CD4-positive, alpha-beta T cell treated with Interleukin-2 at 100 ng/mL for 4 hours (primary cell): ENCODE data around the gene SCN2B.
"Not testable (repeated sequence)": the region's sequence is repeated elsewhere in the genome, so short reads cannot be mapped to it uniquely, and the experiment has no call there.

Experiments
- DNase-seq: peaks from one replicate; pipeline ENCODE4 v3.0.0-alpha.2; 2020; ENCODE audit warnings: low spot score

Gene SCN2B

DNA sequence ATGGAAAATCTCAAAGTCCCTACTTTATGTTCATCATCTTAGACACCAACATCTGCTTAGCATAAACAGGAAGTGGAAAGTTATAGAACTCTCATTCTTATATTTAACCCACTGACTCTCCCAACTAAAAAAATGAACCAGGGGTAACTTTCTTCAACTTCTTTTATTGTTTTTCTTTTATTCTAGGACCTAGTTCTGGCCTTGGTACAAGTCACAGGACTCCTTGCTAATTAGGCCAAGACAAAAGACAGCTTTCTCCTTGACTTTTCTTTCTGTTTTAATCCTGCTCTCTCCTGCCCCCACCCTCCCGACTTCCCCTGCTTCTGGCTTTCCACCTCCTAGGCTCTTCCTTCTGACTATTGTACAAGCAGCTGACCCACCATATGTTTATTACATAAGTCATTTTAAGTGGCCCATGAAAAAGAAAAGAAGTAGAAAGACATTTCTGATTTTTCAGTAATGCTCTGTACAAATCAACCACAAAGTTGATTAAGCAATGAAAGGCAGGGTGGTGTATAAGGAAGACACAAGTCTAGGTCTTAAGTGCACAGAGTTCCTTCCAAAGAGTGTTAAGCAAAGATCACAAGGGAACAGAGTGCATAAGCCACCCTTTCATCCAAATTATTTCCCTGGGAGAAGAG is 30.1 kb upstream of the SCN2B start:
- DNase-seq = no peak

DNA sequence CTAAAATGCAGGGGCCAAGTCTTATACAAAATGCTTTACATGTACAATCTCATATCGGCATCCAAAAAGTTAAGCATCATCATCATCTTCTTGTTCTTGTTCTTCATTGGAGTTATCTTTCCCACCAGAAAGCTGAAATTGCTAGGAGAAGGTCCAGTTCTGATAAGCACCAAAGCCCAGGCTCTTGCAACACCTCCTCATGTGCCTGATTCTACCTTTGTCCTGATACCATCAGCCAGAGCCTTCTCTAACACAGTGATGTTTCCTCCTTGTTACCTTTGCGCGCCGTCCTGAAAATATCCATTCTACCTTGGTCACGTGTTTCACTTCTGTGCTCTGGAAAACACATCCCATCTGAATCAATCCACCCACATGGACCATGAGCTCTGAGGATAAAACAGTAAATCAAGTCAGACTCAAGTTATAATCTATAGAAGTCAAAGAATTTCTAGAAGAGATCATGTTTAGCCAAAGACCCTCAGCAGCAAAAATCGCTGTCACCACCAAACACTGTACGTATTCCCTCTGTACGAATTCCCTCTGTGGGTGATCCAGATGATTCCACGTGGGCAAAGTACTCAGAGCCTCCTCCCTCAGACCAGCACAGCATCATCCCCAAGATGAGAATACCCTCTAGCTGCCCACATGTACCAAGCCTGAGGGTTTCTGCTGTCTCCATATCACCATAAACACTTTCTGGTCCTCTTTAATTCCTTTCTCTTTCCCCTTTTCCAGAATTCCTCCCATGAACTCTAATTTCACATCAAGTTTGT is 29.4 kb upstream of the SCN2B start:
- no peak for DNase-seq

- peak; percentile 62 for DNase-seq
Observed at GRCh38 chr11:118202599-118203422, 26.4 kb upstream of the SCN2B start.

DNA sequence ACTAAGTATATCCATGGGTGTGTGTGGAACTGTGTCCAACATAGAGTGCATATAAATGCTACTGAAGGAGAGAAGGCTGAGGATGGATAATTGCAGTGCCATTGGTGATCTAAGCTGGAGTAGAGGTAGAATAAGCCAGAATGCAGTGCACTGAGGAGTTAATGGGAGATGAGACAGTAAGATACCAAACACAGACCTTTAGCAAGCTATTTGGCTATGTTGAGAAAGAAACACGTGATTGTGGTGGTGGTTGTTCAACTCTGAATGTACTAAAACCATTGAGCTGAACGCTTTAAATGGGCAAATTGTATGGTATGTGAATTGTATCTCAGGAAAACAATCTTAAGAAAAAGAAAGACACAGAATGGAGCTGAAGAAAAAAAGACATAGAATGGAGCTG is 25.5 kb upstream of the SCN2B start:
- peak; percentile 32 for DNase-seq

DNA sequence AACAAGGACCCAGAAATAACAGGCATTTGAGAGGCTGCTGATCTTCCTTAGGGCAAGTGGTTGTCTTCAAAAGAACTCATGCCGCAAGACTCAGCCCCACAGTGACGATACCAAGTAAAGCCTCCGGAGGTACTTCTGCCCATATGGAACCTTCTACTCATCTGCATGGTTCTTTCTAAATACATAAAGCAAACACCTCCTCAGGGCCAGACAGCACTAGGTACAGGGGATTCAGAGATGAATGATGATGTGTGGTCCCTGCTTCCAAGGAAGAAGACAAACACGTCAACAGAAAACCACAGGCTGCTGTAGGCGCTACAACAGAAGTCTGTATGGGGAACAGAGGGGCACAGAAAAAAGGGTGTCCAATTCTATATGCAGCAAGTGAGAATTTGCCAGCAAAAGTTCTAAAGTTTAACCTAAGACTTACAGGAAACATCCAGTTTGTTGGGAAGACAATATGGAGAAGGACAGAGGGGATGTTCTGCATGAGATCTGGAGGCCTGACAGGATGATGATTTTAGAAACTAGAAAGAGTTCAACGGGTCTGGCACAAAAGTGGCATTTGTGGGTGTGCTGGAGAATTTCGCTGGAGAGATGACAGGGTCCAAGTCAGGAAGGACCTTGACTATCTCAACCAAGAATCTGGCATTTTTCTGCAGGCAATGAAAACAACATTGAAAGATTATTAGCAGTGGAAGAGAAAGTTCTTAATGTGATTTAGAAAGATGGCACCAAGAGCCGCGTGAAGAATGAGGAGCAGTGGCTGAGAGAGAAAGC is 24.7 kb upstream of the SCN2B start:
- DNase-seq = peak; percentile 61

DNA sequence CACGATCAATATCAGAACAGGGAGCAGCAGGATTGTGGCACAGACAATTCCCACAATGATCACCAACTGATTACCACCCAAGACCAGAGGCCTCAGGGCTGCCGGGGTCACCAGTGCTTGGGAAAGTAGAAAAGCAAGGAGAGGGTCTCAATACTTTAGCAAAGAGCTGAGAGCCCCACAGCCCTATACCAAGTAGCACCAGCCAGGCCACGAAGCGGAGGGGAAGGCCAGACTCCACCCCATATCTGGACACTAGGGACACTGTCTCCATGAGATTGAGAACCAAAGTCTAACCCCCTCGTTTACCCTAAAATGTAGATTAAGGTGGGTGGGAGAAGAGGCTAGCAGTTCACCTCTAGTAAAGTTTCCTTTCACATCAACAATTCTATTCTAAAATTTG is 24.1 kb upstream of the SCN2B start:
- no peak for DNase-seq

- DNase-seq = no peak
Observed at GRCh38 chr11:118199135-118199534, 22.7 kb upstream of the SCN2B start.

DNA sequence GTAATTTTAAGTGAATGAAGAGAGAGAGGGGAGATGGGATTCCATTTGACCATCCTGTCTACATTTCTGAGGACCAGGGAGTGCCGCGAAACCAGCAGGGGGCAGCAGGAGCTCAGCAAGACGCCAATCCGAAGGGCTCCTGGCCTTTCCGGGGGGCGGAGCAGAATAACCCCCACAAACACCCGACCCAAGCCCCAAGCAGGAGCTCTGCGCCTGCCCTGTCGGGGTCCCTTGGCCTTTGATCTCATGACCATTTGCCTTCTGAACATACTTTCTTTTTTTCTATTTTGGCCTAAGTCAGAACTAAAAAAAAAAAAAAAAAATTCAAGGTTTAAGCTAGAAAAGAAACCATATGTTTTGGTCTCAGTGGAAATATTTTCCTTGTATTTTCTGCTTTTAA is 21.9 kb upstream of the SCN2B start:
- DNase-seq = peak; percentile 81

DNA sequence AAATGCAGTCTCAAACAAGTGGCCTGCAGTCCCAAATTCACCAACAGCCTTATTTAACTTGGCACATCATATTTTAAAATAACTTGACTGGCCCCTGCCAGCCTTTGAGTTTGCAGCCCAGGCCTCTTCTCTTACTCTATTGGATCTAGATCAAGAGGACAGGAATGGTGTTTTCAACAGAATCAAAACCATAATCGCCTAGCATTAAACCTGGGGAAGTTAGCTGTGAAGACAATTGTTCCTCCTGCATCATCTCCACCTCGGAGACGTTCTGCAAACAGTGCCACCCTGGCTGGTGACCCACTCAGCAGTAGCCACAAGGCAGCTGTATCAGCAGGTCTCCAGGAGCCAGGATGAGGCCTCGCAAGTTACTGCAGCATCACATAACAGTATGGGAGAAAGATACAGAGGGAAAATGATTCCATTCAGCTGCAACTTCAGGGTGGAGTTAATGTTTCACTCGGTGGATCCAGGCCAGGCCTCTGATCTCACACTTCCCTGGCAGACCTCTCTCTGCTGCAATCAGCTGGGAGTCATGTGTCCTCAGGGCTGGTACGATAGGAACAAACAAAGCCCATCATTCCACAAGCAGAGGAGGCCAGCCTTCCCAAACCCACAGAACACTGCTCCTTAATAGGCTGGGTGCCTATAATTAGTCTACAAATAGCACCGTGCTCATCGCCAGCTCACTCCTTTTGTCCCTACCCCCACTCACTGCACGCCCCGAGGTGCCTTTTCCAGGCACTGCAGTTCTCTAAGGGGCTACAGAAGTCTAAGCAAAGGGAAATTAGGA is 18.6 kb upstream of the SCN2B start:
- DNase-seq = no peak

- DNase-seq = no peak
Observed at GRCh38 chr11:118193910-118194566, 17.6 kb upstream of the SCN2B start.

GRCh38 chr11:118192817-118193216 is 16.4 kb upstream of the SCN2B start:
- not testable (repeated sequence) for DNase-seq

DNA sequence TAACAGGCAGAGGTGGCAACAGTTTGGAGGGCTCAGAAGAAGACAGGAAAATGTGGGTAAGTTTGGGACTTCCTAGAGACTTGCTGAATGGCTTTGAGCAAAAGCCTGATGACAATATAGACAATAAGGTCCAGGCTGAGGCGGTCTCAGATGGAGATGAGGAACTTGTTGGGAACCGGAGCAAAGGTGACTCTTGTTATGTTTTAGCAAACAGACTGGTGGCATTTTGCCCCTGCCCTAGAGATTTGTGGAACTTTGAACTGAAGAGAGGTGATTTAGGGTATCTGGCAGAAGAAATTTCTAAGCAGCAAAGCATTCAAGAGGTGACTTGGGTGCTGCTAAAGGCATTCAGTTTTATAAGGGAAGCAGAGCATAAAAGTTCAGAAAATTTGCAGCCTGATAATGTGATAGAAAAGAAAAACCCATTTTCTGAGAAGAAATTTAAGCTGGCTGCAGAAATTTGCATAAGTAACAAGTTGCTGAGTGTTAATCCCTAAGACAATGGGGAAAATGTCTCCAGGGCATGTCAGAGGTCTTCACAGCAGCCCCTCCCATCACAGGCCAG is 14.6 kb upstream of the SCN2B start:
- not testable (repeated sequence) for DNase-seq

GRCh38 chr11:118186346-118187107 is 10.1 kb upstream of the SCN2B start:
- DNase-seq = no peak

DNA sequence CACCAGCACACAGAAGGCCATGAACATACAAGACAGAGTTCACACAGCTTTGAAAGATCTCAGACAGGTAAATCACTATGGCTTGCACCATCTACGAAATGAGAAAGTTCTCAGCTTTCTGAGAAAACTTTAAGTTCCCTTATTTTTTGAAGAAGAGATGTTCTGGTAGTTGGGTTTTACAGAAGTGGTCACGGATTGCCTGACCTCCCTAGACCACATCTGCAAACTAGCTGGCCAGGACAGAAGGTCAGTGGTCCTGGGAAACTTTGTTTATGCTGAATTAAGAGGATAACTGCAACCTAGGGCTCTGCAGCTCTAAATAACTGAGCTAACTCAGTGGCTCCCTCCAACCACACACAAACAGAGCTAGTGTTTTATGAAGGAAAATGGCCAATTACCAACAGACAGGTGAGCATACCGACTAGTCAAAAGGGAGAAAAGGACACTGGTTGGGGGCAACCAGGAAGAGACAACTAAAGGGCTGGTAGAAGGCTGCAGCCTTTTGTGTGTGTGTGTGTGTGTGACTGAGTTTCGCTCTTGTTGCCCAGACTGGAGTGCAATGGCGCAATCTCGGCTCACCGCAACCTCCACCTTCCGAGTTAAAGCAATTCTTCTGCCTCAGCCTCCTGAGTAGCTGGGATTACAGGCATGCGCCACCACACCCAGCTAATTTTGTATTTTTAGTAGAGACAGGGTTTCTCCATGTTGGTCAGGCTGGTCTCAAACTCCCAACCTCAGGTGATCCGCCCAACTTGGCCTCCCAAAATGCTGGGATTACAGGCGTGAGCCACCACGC is 8.5 kb upstream of the SCN2B start:
- no peak for DNase-seq

GRCh38 chr11:118183691-118184090 is 7.3 kb upstream of the SCN2B start:
- DNase-seq = not testable (repeated sequence)

GRCh38 chr11:118180300-118180703 is 3.9 kb upstream of the SCN2B start:
- DNase-seq = no peak

- DNase-seq = no peak
Observed at GRCh38 chr11:118176778-118177134, 317 bp upstream of the SCN2B start.

GRCh38 chr11:118175031-118175992 is 1.1 kb downstream of the SCN2B start:
- DNase-seq = no peak
